ENCODE measurements around the gene GPR52. TPM values are rescaled to one million over a fixed set of nuclear protein-coding genes. Genes with fewer than 3 reads are reported as not detected.

Gene GPR52
- total and polyA plus RNA-seq, 2 of the 4 experiments (the other 2 are of a cell fraction), result 0.90 TPM; not detected in 1

- dilution Hi-C loops (cut with HindIII; ENCODE audit: low sequenced_read_pairs, unreplicated experiment) (no loop called here), intact Hi-C loops (cut with micrococcal nuclease) (no loop called here)
- no peak for ATAC-seq (ENCODE audit: low read depth)
Measured at GRCh38 chr1:174428033-174428432, 19.7 kb upstream of the GPR52 start.

More at GRCh38 chr1:174428033-174428432, 19.7 kb upstream of the GPR52 start:
- Histone ChIP-seq H3K79me1 (ENCODE audit: low read depth in 1 of 2, low read length in 2 of 2) (no peaks in the 10 kb centered on the region), H3K27ac (ENCODE audit: insufficient read depth, low read length) (no peak overlapping the region), H2BK120ac (ENCODE audit: low read depth, low read length) (no peak overlapping the region), H3K56ac (ENCODE audit: extremely low read depth, insufficient read depth, low read length) (no peak overlapping the region), H3K36me3 (ENCODE audit: control insufficient read depth, insufficient read depth, low read length) (no peaks in the 10 kb centered on the region), H2AK9ac (replicated peaks; ENCODE audit: low read depth, low read length, poor library complexity) (no peak overlapping the region), H2BK15ac (ENCODE audit: low read depth, low read length) (no peak overlapping the region), H3K18ac (ENCODE audit: low read depth, low read length) (no peak overlapping the region), H4K5ac (ENCODE audit: low read depth, low read length) (no peak overlapping the region), H2AK5ac (ENCODE audit: low read depth, low read length) (no peak overlapping the region), H4K8ac (ENCODE audit: low read depth in 2 of 2, low read length in 2 of 2) (no peak overlapping the region), H4K91ac (ENCODE audit: insufficient read depth, low read depth, low read length) (no peak overlapping the region), H3K4me2 (ENCODE audit: low read depth, low read length) (no peak overlapping the region), H3K4me1 (ENCODE audit: control insufficient read depth, insufficient read depth, low read length) (no peaks in the 10 kb centered on the region), H3K9ac (ENCODE audit: low read depth, low read length) (no peak overlapping the region), H3K14ac (replicated peaks; ENCODE audit: low read depth, low read length) (no peak overlapping the region), H2AFZ (replicated peaks; ENCODE audit: low read length, poor library complexity) (no peak overlapping the region), H3K23ac (ENCODE audit: low read depth, low read length) (no peak overlapping the region), H4K20me1 (ENCODE audit: insufficient read depth, low read length) (no peaks in the 10 kb centered on the region), H3K4me3 (ENCODE audit: insufficient read depth, low read depth, low read length) (no peak overlapping the region), H2BK20ac (ENCODE audit: low read depth, low read length) (no peak overlapping the region), H3K9me3 (ENCODE audit: control insufficient read depth, insufficient read depth, low read length) (no peaks in the 10 kb centered on the region), H3K9me1 (ENCODE audit: insufficient read depth, low read length) (no peaks in the 10 kb centered on the region), H3K4ac (ENCODE audit: low read depth, low read length) (no peak overlapping the region), H2BK5ac (ENCODE audit: low read depth, low read length, poor library complexity, severe bottlenecking) (no peak overlapping the region), H3K27me3 (ENCODE audit: control insufficient read depth, insufficient read depth, low read length) (no peaks in the 10 kb centered on the region)
- BruUV-seq (replicated peaks), result no TSS peak
- TF ChIP-seq SMC3 (IDR thresholded peaks at IDR 0.05; ENCODE audit: low read depth, low read length) (no peak), MAFK (IDR thresholded peaks at IDR 0.05; ENCODE audit: low read depth, low read length) (peak; percentile 99)
- ChIA-PET POLR2A (ENCODE audit: unreplicated experiment) (no interaction called here), CTCF (no interaction called here)
- no CpG with 5 or more reads among the region's 3 CpGs for WGBS, 2 experiments (ENCODE audit: extremely low coverage in 2 of 2, insufficient read length in 1 of 2)
- no peak for DNase-seq
- in situ Hi-C loops (cut with MboI; ENCODE audit: low sequenced_read_pairs), result no loop called here

Data from IMR-90 (cell line).